SK-N-MC (cell line): ENCODE measurements around the gene CPA4.

Experiments
- EZH2 ChIP-seq: fragments of 200-600 bp; sonication (generic); IDR thresholded peaks from one replicate; pipeline ENCODE4 v1.6.1; 2017; ENCODE audit warnings: antibody characterized with exemption
- POLR2AphosphoS5 ChIP-seq: IDR thresholded peaks from 2 replicates; pipeline ENCODE4 v1.6.1; 2012; ENCODE audit warnings: mild to moderate bottlenecking, low read depth, low read length, borderline replicate concordance

DNA sequence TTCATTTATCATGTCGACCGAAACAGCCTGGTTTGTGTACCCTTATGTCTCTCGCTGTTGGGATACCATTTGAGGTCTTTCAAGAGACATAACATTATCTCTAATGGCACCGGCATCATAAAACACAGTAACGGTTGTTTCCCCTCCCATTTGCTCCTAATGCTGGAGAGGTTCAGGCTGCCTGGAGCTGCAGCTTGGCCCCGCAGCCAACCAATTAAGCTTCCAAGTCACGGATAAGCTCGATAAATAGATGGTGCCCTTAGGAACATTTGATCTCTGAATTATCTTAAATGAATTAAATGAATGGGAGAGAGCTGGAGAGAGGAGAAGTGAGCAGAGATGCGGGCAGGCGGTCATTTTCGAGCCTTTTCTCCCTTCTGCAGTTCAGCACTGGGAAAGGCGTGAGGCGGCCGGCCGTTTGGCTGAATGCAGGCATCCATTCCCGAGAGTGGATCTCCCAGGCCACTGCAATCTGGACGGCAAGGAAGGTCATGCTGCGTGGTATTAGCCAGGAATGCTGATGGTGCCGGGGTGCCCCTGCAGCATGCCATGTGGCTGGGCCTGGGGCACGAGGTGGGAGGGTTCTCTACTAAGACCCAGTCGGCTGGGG is 12.6 kb downstream of the CPA4 start:
- TF ChIP-seq POLR2AphosphoS5 = no peak
- no peak for TF ChIP-seq EZH2
